ENCODE data around the gene HDAC10. TPM values are rescaled to one million over a fixed set of nuclear protein-coding genes. Genes with fewer than 3 reads are reported as not detected.

Gene HDAC10
- total RNA-seq, 1 experiment from 2014 or later = 45.0 TPM

- H3K14ac ChIP-seq (ENCODE audit: insufficient read depth, low read length) = no peak overlapping the region
- H2BK20ac ChIP-seq (ENCODE audit: low read depth, low read length, poor library complexity, severe bottlenecking) = no peak overlapping the region
- H3K27ac Mint-ChIP-seq = peak overlapping the region in 1 of 3 experiments; percentile 89; a peak in 1 of 7 replicates
- no CpG with 5 or more reads among the region's 13 CpGs for WGBS (ENCODE audit: extremely low coverage, insufficient read length, low lambda C conversion rate)
- H2AFZ ChIP-seq (ENCODE audit: low read length) = no peak overlapping the region
- H3K4me1 ChIP-seq (ENCODE audit: insufficient read depth, low read length) = no peaks in the 10 kb centered on the region
- peaks cover 12 to 17% of the 10 kb centered on the region in 2 experiments for H3K4me1 Mint-ChIP-seq
- H2BK120ac ChIP-seq (ENCODE audit: low read depth, low read length, poor library complexity, severe bottlenecking) = no peak overlapping the region
- TF ChIP-seq, protein P1, sequence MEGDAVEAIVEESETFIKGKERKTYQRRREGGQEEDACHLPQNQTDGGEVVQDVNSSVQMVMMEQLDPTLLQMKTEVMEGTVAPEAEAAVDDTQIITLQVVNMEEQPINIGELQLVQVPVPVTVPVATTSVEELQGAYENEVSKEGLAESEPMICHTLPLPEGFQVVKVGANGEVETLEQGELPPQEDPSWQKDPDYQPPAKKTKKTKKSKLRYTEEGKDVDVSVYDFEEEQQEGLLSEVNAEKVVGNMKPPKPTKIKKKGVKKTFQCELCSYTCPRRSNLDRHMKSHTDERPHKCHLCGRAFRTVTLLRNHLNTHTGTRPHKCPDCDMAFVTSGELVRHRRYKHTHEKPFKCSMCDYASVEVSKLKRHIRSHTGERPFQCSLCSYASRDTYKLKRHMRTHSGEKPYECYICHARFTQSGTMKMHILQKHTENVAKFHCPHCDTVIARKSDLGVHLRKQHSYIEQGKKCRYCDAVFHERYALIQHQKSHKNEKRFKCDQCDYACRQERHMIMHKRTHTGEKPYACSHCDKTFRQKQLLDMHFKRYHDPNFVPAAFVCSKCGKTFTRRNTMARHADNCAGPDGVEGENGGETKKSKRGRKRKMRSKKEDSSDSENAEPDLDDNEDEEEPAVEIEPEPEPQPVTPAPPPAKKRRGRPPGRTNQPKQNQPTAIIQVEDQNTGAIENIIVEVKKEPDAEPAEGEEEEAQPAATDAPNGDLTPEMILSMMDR (conservative IDR thresholded peaks at IDR 0.05) = no peak
- no peaks in the 10 kb centered on the region for H3K9me3 ChIP-seq (ENCODE audit: control insufficient read depth, low read depth, low read length)
- no peak overlapping the region for H4K5ac ChIP-seq (ENCODE audit: insufficient read length, low read depth, low read length)
- H3K9ac ChIP-seq (ENCODE audit: extremely low read depth, insufficient read length, low read length) = no peak overlapping the region
- no peak overlapping the region for H3K27ac ChIP-seq (ENCODE audit: insufficient read length, low read depth, low read length)
- no peak overlapping the region for H3K56ac ChIP-seq (ENCODE audit: insufficient read length, low read depth, low read length)
- no peak overlapping the region for H3T11ph ChIP-seq (ENCODE audit: low read length)
- H2AK5ac ChIP-seq (ENCODE audit: insufficient read length, low read length) = no peak overlapping the region
- H4K8ac ChIP-seq (replicated peaks; ENCODE audit: insufficient read length, low read depth, low read length) = no peak overlapping the region
- peak overlapping the region; percentile 72 to 86 for H3K4me3 Mint-ChIP-seq
- peaks cover 13% of the 10 kb centered on the region for H3K23me2 ChIP-seq (ENCODE audit: insufficient read length, low read depth, low read length, poor library complexity, severe bottlenecking)
- peaks cover 16 to 40% (median 35%) of the 10 kb centered on the region in 3 experiments for H3K36me3 Mint-ChIP-seq (ENCODE audit: insufficient read depth in 1 of 3, low read depth in 3 of 3)
- no peaks in the 10 kb centered on the region; the same call in 1 of the 2 replicates for H3K79me2 ChIP-seq (ENCODE audit: insufficient read depth, low read length)
- no peak overlapping the region for H2BK12ac ChIP-seq (ENCODE audit: insufficient read length, low read depth, low read length)
- H3K9me3 Mint-ChIP-seq = peaks cover 5 to 6% of the 10 kb centered on the region in 2 experiments; a peak in 3 of 5 replicates
- no peak overlapping the region for H2BK15ac ChIP-seq (ENCODE audit: low read depth, low read length)
- H2BK5ac ChIP-seq (ENCODE audit: insufficient read length, low read length) = no peak overlapping the region
- no peak overlapping the region for H3K18ac ChIP-seq (ENCODE audit: insufficient read length, low read depth, low read length)
- peak overlapping the region; percentile 54 for H3K4me2 ChIP-seq (ENCODE audit: insufficient read depth, insufficient read length, low read length)
- no peaks in the 10 kb centered on the region for H3K27me3 Mint-ChIP-seq (ENCODE audit: low read depth)
- no peaks in the 10 kb centered on the region for H3K79me1 ChIP-seq (ENCODE audit: insufficient read depth, low read depth, low read length, poor library complexity, severe bottlenecking)
- no peak overlapping the region for H3K23ac ChIP-seq (ENCODE audit: insufficient read length, low read depth, low read length)
- peaks cover 3% of the 10 kb centered on the region for H4K20me1 ChIP-seq (ENCODE audit: control insufficient read depth, insufficient read depth, insufficient read length)
- H3K4ac ChIP-seq (ENCODE audit: low read depth, low read length) = no peak overlapping the region
- no peaks in the 10 kb centered on the region for H3K27me3 ChIP-seq (ENCODE audit: insufficient read depth, low read length)
- no peak overlapping the region for H4K91ac ChIP-seq (ENCODE audit: insufficient read length, low read depth, low read length)
- DNase-seq = no peak
Observed at GRCh38 chr22:50202130-50202666, 48.9 kb downstream of the HDAC10 start.

All from H9 (cell line).